Measurements from ENCODE around the gene SRRM2. TPM values are rescaled to one million over a fixed set of nuclear protein-coding genes. Genes with fewer than 3 reads are reported as not detected.

Gene SRRM2
- total and polyA plus RNA-seq, 5 donors from 2014 or later: 29.8 to 1,344 (median 38.6) TPM

- ATAC-seq (ENCODE audit: low read depth in 2 of 2): no peak
- Histone ChIP-seq H3K9me3 (ENCODE audit: control insufficient read depth in 2 of 2, low read length in 2 of 2) (no peaks in the 10 kb centered on the region), H3K27me3 (ENCODE audit: control insufficient read depth, insufficient read depth, low read length) (no peaks in the 10 kb centered on the region), H3K27ac (ENCODE audit: insufficient read depth, low read length, poor library complexity, severe bottlenecking) (peak overlapping the region; percentile 97), H3K4me1 (ENCODE audit: control insufficient read depth, insufficient read depth, low read length, poor library complexity, severe bottlenecking) (peaks cover 33% of the 10 kb centered on the region), H3K4me3 (ENCODE audit: low read depth, low read length) (peak overlapping the region; percentile 84), H3K36me3 (ENCODE audit: control insufficient read depth, insufficient read depth, low read length) (peaks cover 15% of the 10 kb centered on the region)
- Mint-ChIP-seq H3K27me3 (no peaks in the 10 kb centered on the region), H3K4me3 (peak overlapping the region; percentile 93 to 100 (median 97)), H3K36me3 (peaks cover 3% of the 10 kb centered on the region), H3K9me3 (no peaks in the 10 kb centered on the region), H3K4me1 (peaks cover 0 to 51% (median 21%) of the 10 kb centered on the region in 4 donors), H3K27ac (peak overlapping the region; percentile 98 to 99 (median 98))
- DNase-seq: no peak
Measured at GRCh38 chr16:2778630-2778958, 26.2 kb downstream of the SRRM2 start.

DNA sequence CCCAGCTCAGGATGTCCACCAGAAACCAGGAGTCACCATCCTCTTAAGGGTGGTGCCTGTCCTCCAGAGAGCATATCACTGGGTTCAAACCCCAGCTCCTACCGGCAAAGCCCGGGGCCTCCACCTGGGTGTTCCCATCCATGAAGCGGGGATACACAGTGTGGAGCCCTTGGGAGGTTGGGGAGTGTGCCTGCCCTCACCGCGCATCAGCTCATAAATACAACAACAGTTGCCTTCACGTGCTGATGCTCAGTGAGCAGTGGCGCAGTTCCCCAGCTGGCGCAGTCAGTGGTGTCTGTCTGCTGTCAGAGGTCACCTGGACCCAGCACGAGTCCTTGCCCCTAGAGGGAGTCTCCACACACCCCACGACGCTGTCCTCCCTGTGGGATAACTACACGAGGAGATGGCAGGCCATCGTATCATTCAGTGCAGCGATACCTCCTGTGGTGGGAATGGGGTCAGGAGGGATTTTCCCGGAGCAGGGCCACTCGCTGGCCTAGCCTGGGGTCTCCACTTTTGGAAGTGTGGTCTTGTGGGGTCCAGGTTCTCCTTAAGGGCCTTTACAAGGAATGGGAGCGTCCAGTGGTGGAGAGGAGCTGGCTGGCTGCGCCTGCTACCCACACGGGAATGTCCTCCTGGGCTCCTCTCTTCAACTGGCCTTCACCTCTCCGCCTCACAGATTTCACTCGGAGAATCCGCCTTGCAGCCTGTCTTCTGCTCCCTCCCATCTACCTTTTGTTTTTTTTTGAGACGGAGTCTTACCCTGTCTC, 26.9 kb downstream of the SRRM2 start:
- Histone ChIP-seq H3K9me3 (ENCODE audit: control insufficient read depth in 2 of 2, low read length in 2 of 2) (no peaks in the 10 kb centered on the region), H3K27ac (ENCODE audit: insufficient read depth, low read length, poor library complexity, severe bottlenecking) (no peak overlapping the region), H3K4me1 (ENCODE audit: control insufficient read depth, insufficient read depth, low read length, poor library complexity, severe bottlenecking) (peaks cover 33% of the 10 kb centered on the region), H3K4me3 (ENCODE audit: low read depth, low read length) (no peak overlapping the region), H3K27me3 (ENCODE audit: control insufficient read depth, insufficient read depth, low read length) (no peaks in the 10 kb centered on the region), H3K36me3 (ENCODE audit: control insufficient read depth, insufficient read depth, low read length) (peaks cover 11% of the 10 kb centered on the region)
- Mint-ChIP-seq H3K4me1 (peaks cover 0 to 46% (median 21%) of the 10 kb centered on the region in 4 donors), H3K27me3 (peaks cover 5% of the 10 kb centered on the region), H3K27ac (peak overlapping the region; percentile 66 to 99 (median 98)), H3K9me3 (no peaks in the 10 kb centered on the region), H3K4me3 (peak overlapping the region; percentile 93 to 100 (median 97)), H3K36me3 (peaks cover 2% of the 10 kb centered on the region)
- DNase-seq (no peak), ATAC-seq (ENCODE audit: low read depth in 2 of 2) (no peak)

DNA sequence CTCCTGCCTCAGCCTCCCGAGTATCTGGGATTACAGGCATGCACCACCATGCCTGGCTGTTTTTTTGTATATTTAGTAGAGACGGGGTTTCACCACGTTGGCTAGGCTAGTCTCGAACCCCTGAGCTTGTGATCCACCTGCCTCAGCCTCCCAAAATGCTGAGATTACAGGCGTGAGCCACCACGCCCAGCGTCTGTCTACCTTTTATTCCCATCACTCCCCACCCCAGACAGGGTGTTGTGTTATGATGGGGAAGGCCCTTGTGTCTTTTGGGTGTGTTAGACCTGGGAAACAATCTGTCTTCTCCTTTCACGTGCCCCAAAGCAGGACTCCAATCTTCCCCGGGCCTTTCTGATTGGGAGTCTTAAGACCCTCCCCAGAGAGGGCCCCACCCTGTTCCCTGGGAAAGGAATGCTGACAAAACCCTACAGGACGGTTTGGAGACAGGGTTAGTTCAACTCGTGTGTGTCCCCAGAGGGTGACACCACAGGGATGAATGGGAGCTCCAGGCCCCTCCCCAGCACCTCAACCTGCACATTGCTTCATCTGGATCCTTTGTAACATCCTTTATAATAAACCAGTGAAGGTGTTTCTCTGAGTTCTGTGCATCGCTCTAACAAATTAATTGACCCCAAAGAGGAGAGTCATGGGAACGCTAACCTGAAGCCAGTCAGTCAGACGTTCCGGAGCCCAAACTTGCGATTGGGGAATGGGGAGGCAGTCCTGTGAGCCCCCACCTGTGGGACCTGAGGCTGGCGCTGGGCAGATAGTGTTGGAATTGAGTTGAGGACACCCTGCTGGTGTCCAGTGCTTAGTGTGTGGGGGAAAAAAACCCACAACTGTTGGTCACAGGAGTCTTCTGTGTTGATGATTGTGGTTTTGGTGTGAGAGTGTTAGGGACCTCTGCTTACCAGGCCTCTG, 27.8 kb downstream of the SRRM2 start:
- ATAC-seq (ENCODE audit: low read depth in 2 of 2): no peak
- H3K36me3 ChIP-seq (ENCODE audit: control insufficient read depth, insufficient read depth, low read length): peaks cover 2% of the 10 kb centered on the region
- no peak for DNase-seq
- no peaks in the 10 kb centered on the region for H3K9me3 ChIP-seq (ENCODE audit: control insufficient read depth in 2 of 2, low read length in 2 of 2)
- no peaks in the 10 kb centered on the region for H3K27me3 ChIP-seq (ENCODE audit: control insufficient read depth, insufficient read depth, low read length)
- H3K4me1 ChIP-seq (ENCODE audit: control insufficient read depth, insufficient read depth, low read length, poor library complexity, severe bottlenecking): peaks cover 34% of the 10 kb centered on the region
- Mint-ChIP-seq H3K27me3 (peaks cover 5% of the 10 kb centered on the region), H3K4me1 (peaks cover 0 to 44% (median 19%) of the 10 kb centered on the region in 4 donors), H3K36me3 (no peaks in the 10 kb centered on the region), H3K9me3 (no peaks in the 10 kb centered on the region), H3K4me3 (peak overlapping the region; percentile 39 to 100 (median 72)), H3K27ac (peak overlapping the region; percentile 62 to 81 (median 74))
- H3K4me3 ChIP-seq (ENCODE audit: low read depth, low read length): no peak overlapping the region
- H3K27ac ChIP-seq (ENCODE audit: insufficient read depth, low read length, poor library complexity, severe bottlenecking): no peak overlapping the region

DNA sequence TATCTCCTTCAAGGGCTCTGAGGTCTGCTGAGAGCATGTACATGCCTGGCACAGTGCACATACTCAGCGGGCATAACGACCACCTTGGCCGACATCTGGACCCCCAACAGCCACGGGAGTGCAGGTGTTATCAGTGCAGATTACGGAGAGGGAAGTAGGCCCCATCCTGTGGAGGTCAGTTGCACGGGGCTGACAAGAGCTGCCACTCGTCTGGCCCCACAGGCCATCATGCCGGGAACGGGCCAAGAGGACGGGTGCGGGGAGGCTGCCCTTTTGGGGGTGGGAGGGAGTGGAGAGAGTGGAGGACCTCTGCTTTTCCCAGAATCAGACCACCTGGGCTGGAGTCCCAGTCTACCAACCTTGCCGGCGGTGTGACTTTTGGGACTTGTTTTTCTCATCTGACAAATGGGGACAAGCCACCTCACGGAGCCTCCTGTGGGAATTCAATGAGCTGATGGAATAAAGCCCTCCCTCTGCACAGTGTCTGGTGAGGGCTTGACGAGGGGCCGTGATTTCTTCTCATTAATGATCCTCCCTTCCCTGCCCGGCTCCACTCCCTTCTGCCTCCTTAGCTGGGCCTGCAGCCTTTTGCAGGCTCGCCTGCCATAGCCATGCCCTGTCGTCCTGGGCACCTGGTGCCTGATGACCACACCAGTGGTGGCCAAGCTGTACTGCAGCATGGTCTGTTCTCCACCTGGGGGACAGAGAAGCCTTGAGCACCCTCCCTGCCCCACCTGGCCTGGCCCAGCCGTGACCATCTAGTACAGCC, 30.3 kb downstream of the SRRM2 start:
- no peak overlapping the region for H3K27ac ChIP-seq (ENCODE audit: insufficient read depth, low read length, poor library complexity, severe bottlenecking)
- peaks cover 26% of the 10 kb centered on the region for H3K4me1 ChIP-seq (ENCODE audit: control insufficient read depth, insufficient read depth, low read length, poor library complexity, severe bottlenecking)
- H3K9me3 Mint-ChIP-seq: no peaks in the 10 kb centered on the region
- peaks cover 0 to 38% (median 11%) of the 10 kb centered on the region in 4 donors for H3K4me1 Mint-ChIP-seq
- H3K4me3 ChIP-seq (ENCODE audit: low read depth, low read length): no peak overlapping the region
- ATAC-seq (ENCODE audit: low read depth in 2 of 2) (no peak), DNase-seq (no peak)
- H3K36me3 Mint-ChIP-seq: no peaks in the 10 kb centered on the region
- H3K27me3 ChIP-seq (ENCODE audit: control insufficient read depth, insufficient read depth, low read length): no peaks in the 10 kb centered on the region
- peaks cover 15% of the 10 kb centered on the region for H3K27me3 Mint-ChIP-seq
- H3K27ac Mint-ChIP-seq: no peak overlapping the region
- H3K4me3 Mint-ChIP-seq: peak overlapping the region in 3 of 4 donors; percentile 7 to 85 (median 48)
- H3K9me3 ChIP-seq (ENCODE audit: control insufficient read depth in 2 of 2, low read length in 2 of 2): no peaks in the 10 kb centered on the region
- H3K36me3 ChIP-seq (ENCODE audit: control insufficient read depth, insufficient read depth, low read length): no peaks in the 10 kb centered on the region

DNA sequence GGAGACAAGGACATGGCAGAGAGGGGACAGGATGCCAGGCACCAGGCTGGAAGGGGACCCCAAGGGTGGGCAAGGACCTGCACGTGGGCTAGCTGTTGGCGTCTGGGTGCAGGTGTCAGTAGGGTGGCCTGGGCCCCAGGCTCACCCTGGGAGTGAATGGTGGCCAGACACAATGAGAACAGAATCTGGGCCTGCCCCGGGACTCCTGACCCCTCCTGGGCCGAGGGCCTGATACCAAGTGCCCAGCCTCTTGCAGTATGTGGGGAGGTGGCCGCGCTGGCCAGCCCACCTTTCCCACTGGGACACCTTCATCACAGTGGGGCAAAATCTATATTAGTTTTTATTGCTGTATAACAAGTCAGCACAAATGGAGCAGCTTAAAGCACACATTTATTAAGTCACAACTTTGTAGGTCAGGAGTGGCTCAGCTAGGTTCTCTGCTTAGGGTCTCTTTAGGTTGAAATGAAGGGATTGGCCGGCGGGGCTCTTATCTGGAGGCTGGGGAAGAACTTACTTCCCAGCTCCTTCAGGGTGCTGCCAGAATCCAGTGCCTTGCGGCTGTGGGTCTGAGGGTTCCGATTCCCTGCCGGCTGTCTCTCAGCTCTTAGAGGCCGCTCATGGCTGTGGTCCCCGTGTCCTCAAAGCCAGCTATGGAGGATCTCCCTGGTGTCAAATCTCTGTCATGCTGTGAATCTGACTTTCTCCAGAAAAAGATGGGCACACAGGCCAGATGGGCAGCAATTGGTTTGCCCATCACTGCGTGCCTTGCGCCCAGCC, 31.3 kb downstream of the SRRM2 start:
- H3K27ac ChIP-seq (ENCODE audit: insufficient read depth, low read length, poor library complexity, severe bottlenecking): no peak overlapping the region
- no peak overlapping the region for H3K4me3 ChIP-seq (ENCODE audit: low read depth, low read length)
- no peaks in the 10 kb centered on the region for H3K9me3 ChIP-seq (ENCODE audit: control insufficient read depth in 2 of 2, low read length in 2 of 2)
- Mint-ChIP-seq H3K4me1 (peaks cover 0 to 30% (median 3%) of the 10 kb centered on the region in 4 donors), H3K27ac (peak overlapping the region in 1 of 3 donors; percentile 36), H3K9me3 (no peaks in the 10 kb centered on the region), H3K4me3 (peak overlapping the region; percentile 33 to 76 (median 72)), H3K27me3 (peaks cover 23% of the 10 kb centered on the region), H3K36me3 (no peaks in the 10 kb centered on the region)
- peaks cover 16% of the 10 kb centered on the region for H3K4me1 ChIP-seq (ENCODE audit: control insufficient read depth, insufficient read depth, low read length, poor library complexity, severe bottlenecking)
- ATAC-seq (ENCODE audit: low read depth in 2 of 2) (no peak), DNase-seq (no peak)
- H3K36me3 ChIP-seq (ENCODE audit: control insufficient read depth, insufficient read depth, low read length): no peaks in the 10 kb centered on the region
- no peaks in the 10 kb centered on the region for H3K27me3 ChIP-seq (ENCODE audit: control insufficient read depth, insufficient read depth, low read length)

DNA sequence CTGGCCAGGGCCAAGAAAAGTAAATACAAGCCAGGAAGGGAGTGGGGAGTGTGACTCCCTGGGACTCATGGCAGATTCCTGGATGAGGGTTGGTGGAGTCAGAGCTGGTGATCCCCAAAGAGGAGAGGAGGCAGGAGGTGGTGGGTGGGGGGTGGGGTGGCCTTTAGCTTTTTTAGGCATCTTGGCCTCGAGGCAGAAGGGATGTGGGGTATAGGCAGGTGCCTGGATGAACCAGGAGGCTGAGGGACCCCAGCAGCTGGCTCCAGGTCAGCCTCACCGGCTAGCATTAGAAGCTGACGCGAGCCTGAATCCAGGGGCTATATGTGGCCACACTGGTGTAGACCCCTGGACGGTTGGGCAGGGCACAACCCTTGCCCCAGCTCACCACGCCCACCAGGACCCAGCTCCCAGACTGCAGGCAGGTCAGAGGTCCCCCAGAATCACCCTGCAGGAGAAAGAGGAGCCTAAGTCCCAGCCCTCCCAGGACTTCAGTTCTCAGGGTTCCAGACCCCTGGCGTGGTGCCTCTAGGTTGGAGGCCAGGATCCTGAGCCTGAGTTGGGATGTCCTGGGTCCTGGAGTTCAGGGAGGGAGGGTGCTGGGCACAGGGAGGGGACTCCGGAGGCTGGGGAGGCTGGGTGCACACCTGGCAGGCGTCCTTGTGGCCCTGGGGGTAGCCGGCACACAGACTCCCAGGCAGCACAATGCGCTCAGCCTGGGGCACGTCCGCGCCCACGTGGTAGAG, 32.1 kb downstream of the SRRM2 start:
- Histone ChIP-seq H3K36me3 (ENCODE audit: control insufficient read depth, insufficient read depth, low read length) (no peaks in the 10 kb centered on the region), H3K9me3 (ENCODE audit: control insufficient read depth in 2 of 2, low read length in 2 of 2) (no peaks in the 10 kb centered on the region), H3K4me1 (ENCODE audit: control insufficient read depth, insufficient read depth, low read length, poor library complexity, severe bottlenecking) (peaks cover 11% of the 10 kb centered on the region), H3K4me3 (ENCODE audit: low read depth, low read length) (no peak overlapping the region), H3K27me3 (ENCODE audit: control insufficient read depth, insufficient read depth, low read length) (no peaks in the 10 kb centered on the region), H3K27ac (ENCODE audit: insufficient read depth, low read length, poor library complexity, severe bottlenecking) (no peak overlapping the region)
- DNase-seq: no peak
- ATAC-seq (ENCODE audit: low read depth in 2 of 2): no peak
- Mint-ChIP-seq H3K27me3 (peaks cover 30% of the 10 kb centered on the region), H3K9me3 (no peaks in the 10 kb centered on the region), H3K4me1 (peaks cover 0 to 25% (median 3%) of the 10 kb centered on the region in 4 donors), H3K27ac (peak overlapping the region; percentile 62 to 87 (median 83)), H3K36me3 (no peaks in the 10 kb centered on the region), H3K4me3 (peak overlapping the region; percentile 75 to 87 (median 80))

Data from CD4-positive, CD25-positive, alpha-beta regulatory T cell (primary cell).